Measurements from ENCODE around the gene TRERF1. TPM values are rescaled to one million over a fixed set of nuclear protein-coding genes. Genes with fewer than 3 reads are reported as not detected.
A peak's percentile ranks its signal among the peaks of the same experiment; 100 is the strongest.

Gene TRERF1
- total RNA-seq, 2 donors from 2014 or later, result 3.5 to 3.8 TPM

DNA sequence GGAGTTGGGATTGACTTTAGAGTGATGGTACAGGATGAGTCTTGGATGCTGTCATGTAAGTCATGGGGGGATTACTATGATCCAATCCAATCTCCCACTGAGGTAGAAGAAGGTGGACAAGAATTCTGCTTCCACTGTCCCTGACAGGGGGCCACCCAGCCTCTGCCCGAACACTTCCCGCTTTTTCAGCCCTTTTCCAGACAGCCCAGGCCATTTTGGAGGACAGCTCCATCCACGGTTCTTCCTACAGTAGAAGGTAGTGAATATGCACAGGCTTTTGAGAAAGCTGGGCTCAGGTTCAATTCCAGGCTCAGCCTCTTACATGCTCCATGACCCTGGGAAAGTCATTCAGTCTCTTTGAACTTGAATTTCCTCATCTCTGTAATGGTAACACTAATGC is 31.0 kb downstream of the TRERF1 start:
- Histone ChIP-seq H3K4me1 (no peaks in the 10 kb centered on the region), H3K9ac (ENCODE audit: low read depth in 2 of 2, low read length in 2 of 2) (no peak overlapping the region), H3K27ac (no peak overlapping the region), H3K9me3 (no peaks in the 10 kb centered on the region), H3K4me3 (no peak overlapping the region), H3K27me3 (no peaks in the 10 kb centered on the region), H3K36me3 (no peaks in the 10 kb centered on the region)
- no peak for DNase-seq
- intact Hi-C loops (cut with DNase I), result no loop called here
- TF ChIP-seq, protein P1, sequence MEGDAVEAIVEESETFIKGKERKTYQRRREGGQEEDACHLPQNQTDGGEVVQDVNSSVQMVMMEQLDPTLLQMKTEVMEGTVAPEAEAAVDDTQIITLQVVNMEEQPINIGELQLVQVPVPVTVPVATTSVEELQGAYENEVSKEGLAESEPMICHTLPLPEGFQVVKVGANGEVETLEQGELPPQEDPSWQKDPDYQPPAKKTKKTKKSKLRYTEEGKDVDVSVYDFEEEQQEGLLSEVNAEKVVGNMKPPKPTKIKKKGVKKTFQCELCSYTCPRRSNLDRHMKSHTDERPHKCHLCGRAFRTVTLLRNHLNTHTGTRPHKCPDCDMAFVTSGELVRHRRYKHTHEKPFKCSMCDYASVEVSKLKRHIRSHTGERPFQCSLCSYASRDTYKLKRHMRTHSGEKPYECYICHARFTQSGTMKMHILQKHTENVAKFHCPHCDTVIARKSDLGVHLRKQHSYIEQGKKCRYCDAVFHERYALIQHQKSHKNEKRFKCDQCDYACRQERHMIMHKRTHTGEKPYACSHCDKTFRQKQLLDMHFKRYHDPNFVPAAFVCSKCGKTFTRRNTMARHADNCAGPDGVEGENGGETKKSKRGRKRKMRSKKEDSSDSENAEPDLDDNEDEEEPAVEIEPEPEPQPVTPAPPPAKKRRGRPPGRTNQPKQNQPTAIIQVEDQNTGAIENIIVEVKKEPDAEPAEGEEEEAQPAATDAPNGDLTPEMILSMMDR (IDR thresholded peaks at IDR 0.05), result no peak

- Histone ChIP-seq H3K9ac (ENCODE audit: low read depth in 2 of 2, low read length in 2 of 2) (no peak overlapping the region), H3K4me1 (no peaks in the 10 kb centered on the region), H3K36me3 (no peaks in the 10 kb centered on the region), H3K27me3 (no peaks in the 10 kb centered on the region), H3K9me3 (no peaks in the 10 kb centered on the region), H3K27ac (no peak overlapping the region), H3K4me3 (no peak overlapping the region)
- intact Hi-C loops (cut with DNase I), result no loop called here
- DNase-seq, result no peak
- TF ChIP-seq, protein P1 (IDR thresholded peaks at IDR 0.05), result no peak
Measured at GRCh38 chr6:42419490-42420280, 32.0 kb downstream of the TRERF1 start.

DNA sequence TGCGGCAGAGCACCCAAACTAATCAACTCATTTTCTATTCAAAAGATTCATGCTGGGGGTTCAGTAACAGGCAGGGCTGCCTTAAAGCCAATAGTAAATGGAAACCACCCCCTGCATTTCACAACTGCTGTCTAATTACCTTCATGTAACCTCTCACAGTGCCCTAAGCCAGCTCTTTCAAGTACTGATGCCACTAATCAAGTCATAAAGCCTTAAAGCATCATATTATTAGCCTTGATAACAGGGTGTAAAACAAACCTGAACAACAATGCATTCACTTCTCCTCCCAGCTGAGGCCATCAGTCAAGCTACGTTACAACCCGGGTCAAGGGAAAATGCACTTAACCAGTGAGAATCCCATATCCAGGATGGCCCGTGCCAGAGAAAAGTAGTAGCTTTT is 33.0 kb downstream of the TRERF1 start:
- Histone ChIP-seq H3K4me3 (no peak overlapping the region), H3K4me1 (no peaks in the 10 kb centered on the region), H3K27ac (no peak overlapping the region), H3K27me3 (no peaks in the 10 kb centered on the region), H3K9me3 (no peaks in the 10 kb centered on the region), H3K36me3 (no peaks in the 10 kb centered on the region), H3K9ac (ENCODE audit: low read depth in 2 of 2, low read length in 2 of 2) (peak overlapping the region in 1 of 2 donors; percentile 19)
- intact Hi-C loops (cut with DNase I), result no loop called here
- TF ChIP-seq, protein P1 (IDR thresholded peaks at IDR 0.05), result no peak
- DNase-seq, result no peak

DNA sequence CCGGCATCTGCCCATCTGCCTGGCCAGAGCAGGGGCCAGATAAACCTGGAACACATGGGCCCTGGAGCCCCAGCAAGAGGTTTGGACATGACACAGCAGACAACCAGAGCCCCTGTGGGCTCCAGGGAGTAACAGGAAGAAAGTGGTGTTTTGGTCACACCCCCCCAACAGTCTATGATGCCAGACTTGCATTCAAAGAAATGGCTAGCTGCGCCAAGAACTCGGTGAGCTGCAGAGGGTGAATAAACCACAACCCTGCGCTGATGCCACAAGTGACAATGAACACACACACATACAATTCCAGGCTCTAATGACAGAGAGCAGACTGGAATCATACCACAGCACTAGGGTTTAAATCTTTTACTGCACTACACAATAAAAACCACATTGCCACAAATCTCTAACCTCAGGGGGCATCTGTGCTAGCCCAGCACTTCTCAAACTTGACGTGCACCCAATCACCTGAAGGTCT is 34.0 kb downstream of the TRERF1 start:
- H3K4me3 ChIP-seq, result no peak overlapping the region
- no peak overlapping the region for H3K9ac ChIP-seq (ENCODE audit: low read depth in 2 of 2, low read length in 2 of 2)
- no peaks in the 10 kb centered on the region for H3K27me3 ChIP-seq
- H3K27ac ChIP-seq, result no peak overlapping the region
- no peaks in the 10 kb centered on the region for H3K36me3 ChIP-seq
- intact Hi-C loops (cut with DNase I), result no loop called here
- no peaks in the 10 kb centered on the region for H3K4me1 ChIP-seq
- no peaks in the 10 kb centered on the region for H3K9me3 ChIP-seq
- no peak for DNase-seq
- TF ChIP-seq, protein P1 (IDR thresholded peaks at IDR 0.05), result no peak

DNA sequence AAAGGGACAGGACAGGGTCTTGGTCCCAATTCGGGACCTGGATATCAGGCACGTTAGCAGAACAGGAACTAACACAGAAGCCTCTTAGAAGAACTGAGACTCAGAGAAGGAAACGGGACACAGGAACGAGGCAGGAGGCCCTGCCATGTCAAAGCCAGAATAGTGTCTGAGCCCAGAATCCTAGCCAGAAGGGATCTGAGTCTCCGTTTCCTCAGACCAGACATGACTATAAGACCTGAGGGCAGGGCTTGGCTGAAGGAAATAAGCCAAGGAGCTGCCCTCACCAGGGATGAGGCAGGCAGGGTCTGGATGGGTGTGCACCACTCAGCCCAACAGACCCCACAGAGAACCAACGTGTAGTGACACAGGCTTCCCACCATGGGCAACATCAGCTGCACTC is 40.3 kb downstream of the TRERF1 start:
- H3K27ac ChIP-seq, result no peak overlapping the region
- H3K36me3 ChIP-seq, result no peaks in the 10 kb centered on the region
- no peak for DNase-seq
- no peak overlapping the region for H3K9ac ChIP-seq (ENCODE audit: low read depth in 2 of 2, low read length in 2 of 2)
- no peaks in the 10 kb centered on the region for H3K4me1 ChIP-seq
- H3K9me3 ChIP-seq, result no peaks in the 10 kb centered on the region
- intact Hi-C loops (cut with DNase I), result no loop called here
- H3K27me3 ChIP-seq, result no peaks in the 10 kb centered on the region
- no peak overlapping the region for H3K4me3 ChIP-seq
- TF ChIP-seq, protein P1 (IDR thresholded peaks at IDR 0.05), result no peak
